GM12878 (cell line): ENCODE results near the gene TNRC6B.

Experiments
- EP300 ChIP-seq, 2 experiments: fragments of 150-350 bp in 1 of 2; IDR thresholded peaks; 2 replicates each; pipeline ENCODE4 v1.6.1; 2011 to 2012; ENCODE audit warnings: low read depth in 2 of 2, low read length in 2 of 2, borderline replicate concordance in 1 of 2, improper control_type of control experiment in 1 of 2, inconsistent platforms in 1 of 2; ENCODE audit not compliant: control insufficient read depth in 1 of 2
- PBX3 ChIP-seq: IDR thresholded peaks from 2 replicates; pipeline ENCODE4 v1.6.1; 2011; ENCODE audit warnings: mild to moderate bottlenecking, low read depth, low read length, moderate library complexity; ENCODE audit not compliant: insufficient replicate concordance
- RAD21 ChIP-seq: IDR thresholded peaks from 2 replicates; pipeline ENCODE4 v1.6.1; 2011; ENCODE audit warnings: mild to moderate bottlenecking, low read depth, low read length, moderate library complexity; ENCODE audit not compliant: insufficient read depth
- STAT3 ChIP-seq: IDR thresholded peaks from 2 replicates; pipeline ENCODE4 v1.6.1; 2011; ENCODE audit warnings: low read depth, low read length, improper control_type of control experiment
- TF ChIP-seq, protein P1 (sequence below), 3 experiments: IDR thresholded peaks in 2 of 3; conservative IDR thresholded peaks in 1 of 3; 2 replicates each; pipeline ENCODE4 v1.5.1; 2011; ENCODE audit warnings: low read depth in 3 of 3, low read length in 3 of 3, mild to moderate bottlenecking in 3 of 3, control low read depth in 2 of 3, moderate library complexity in 2 of 3, inconsistent platforms in 1 of 3, mixed read lengths in 1 of 3; ENCODE audit not compliant: control insufficient read depth in 2 of 3, insufficient read depth in 1 of 3; ENCODE audit errors: extremely low read depth in 1 of 3

DNA sequence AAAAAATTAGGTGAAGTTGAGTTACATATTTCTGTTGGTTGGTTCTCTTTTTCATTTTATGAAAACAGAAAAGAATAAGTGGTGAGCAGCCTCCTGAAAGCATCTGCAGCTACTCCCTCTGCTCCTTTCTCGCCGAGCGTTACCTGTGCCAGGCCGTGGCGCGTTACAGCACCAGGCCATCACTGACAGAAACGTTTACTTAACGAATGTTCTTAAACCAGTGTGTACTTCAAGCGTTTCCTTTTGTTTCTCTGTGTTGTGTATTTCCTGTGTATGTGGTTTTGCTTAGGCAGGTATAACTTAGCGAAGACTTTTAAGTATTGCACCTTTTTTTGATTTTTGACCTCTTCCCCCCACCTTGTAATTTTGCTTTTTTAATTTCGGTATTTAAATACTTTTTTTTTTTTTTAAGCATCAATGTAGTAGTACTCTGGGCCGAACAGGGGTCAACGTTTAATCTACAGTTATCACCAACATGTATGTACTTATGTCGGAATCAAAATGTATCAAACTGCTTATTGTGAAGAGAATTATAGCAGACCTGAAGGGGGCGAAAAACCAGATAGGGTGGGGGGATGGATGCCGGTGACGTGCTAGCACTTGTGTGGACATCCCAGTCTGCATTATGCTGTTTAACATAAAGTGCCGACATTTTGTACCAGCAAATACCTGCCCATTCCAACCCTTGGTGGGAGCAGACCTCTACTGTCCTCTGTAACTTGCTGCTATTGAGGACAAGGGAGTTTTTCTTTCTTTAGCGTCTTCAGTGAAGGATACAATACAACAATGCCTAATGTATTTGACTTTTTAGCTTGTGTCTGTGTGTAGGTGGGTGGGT is 147.0 kb downstream of the TNRC6B start:
- TF ChIP-seq STAT3 (no peak), RAD21 (no peak), EP300 (IDR thresholded peaks at IDR 0.05; ENCODE audit: borderline replicate concordance in 1 of 2, control insufficient read depth in 1 of 2, low read depth in 2 of 2, low read length in 2 of 2) (no peak), PBX3 (no peak)
- TF ChIP-seq, protein P1, sequence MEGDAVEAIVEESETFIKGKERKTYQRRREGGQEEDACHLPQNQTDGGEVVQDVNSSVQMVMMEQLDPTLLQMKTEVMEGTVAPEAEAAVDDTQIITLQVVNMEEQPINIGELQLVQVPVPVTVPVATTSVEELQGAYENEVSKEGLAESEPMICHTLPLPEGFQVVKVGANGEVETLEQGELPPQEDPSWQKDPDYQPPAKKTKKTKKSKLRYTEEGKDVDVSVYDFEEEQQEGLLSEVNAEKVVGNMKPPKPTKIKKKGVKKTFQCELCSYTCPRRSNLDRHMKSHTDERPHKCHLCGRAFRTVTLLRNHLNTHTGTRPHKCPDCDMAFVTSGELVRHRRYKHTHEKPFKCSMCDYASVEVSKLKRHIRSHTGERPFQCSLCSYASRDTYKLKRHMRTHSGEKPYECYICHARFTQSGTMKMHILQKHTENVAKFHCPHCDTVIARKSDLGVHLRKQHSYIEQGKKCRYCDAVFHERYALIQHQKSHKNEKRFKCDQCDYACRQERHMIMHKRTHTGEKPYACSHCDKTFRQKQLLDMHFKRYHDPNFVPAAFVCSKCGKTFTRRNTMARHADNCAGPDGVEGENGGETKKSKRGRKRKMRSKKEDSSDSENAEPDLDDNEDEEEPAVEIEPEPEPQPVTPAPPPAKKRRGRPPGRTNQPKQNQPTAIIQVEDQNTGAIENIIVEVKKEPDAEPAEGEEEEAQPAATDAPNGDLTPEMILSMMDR (IDR thresholded peaks at IDR 0.05 in 2 of 3, conservative IDR thresholded peaks at IDR 0.05 in 1 of 3; ENCODE audit: control insufficient read depth in 2 of 3, extremely low read depth in 1 of 3, insufficient read depth in 1 of 3, low read depth in 3 of 3, low read length in 3 of 3) = no peak
